Measurements from ENCODE around the gene CHD2.

Gene CHD2

GRCh38 chr15:92951800-92952457, 51.8 kb downstream of the CHD2 start:
- H3K4me3 ChIP-seq (ENCODE audit: low read depth, low read length) = no peak overlapping the region
- peaks cover 31% of the 10 kb centered on the region for H3K9me3 ChIP-seq (ENCODE audit: control insufficient read depth, insufficient read depth, low read length)
- H3K27me3 ChIP-seq (ENCODE audit: control insufficient read depth, insufficient read depth, low read length) = no peaks in the 10 kb centered on the region
- peaks cover 99% of the 10 kb centered on the region for H3K36me3 ChIP-seq (ENCODE audit: control insufficient read depth, insufficient read depth, low read length)
- no peaks in the 10 kb centered on the region for H3K4me1 ChIP-seq (ENCODE audit: control insufficient read depth, insufficient read depth, low read length)
- H3K27ac ChIP-seq (ENCODE audit: low read depth, low read length) = no peak overlapping the region
- H3K9ac ChIP-seq (ENCODE audit: low read depth, low read length) = no peak overlapping the region

GRCh38 chr15:92952458-92952850, 52.3 kb downstream of the CHD2 start:
- Histone ChIP-seq H3K9me3 (ENCODE audit: control insufficient read depth, insufficient read depth, low read length) (peaks cover 26% of the 10 kb centered on the region), H3K27me3 (ENCODE audit: control insufficient read depth, insufficient read depth, low read length) (no peaks in the 10 kb centered on the region), H3K4me1 (ENCODE audit: control insufficient read depth, insufficient read depth, low read length) (no peaks in the 10 kb centered on the region), H3K27ac (ENCODE audit: low read depth, low read length) (no peak overlapping the region), H3K4me3 (ENCODE audit: low read depth, low read length) (no peak overlapping the region), H3K36me3 (ENCODE audit: control insufficient read depth, insufficient read depth, low read length) (peaks cover 99% of the 10 kb centered on the region), H3K9ac (ENCODE audit: low read depth, low read length) (no peak overlapping the region)

- Histone ChIP-seq H3K27me3 (ENCODE audit: control insufficient read depth, insufficient read depth, low read length) (no peaks in the 10 kb centered on the region), H3K27ac (ENCODE audit: low read depth, low read length) (no peak overlapping the region), H3K9me3 (ENCODE audit: control insufficient read depth, insufficient read depth, low read length) (peaks cover 16% of the 10 kb centered on the region), H3K4me1 (ENCODE audit: control insufficient read depth, insufficient read depth, low read length) (no peaks in the 10 kb centered on the region), H3K9ac (ENCODE audit: low read depth, low read length) (no peak overlapping the region), H3K4me3 (ENCODE audit: low read depth, low read length) (no peak overlapping the region), H3K36me3 (ENCODE audit: control insufficient read depth, insufficient read depth, low read length) (peaks cover 99% of the 10 kb centered on the region)
Observed at GRCh38 chr15:92953566-92953965, 53.4 kb downstream of the CHD2 start.

- Histone ChIP-seq H3K27ac (ENCODE audit: low read depth, low read length) (no peak overlapping the region), H3K4me1 (ENCODE audit: control insufficient read depth, insufficient read depth, low read length) (no peaks in the 10 kb centered on the region), H3K36me3 (ENCODE audit: control insufficient read depth, insufficient read depth, low read length) (peaks cover 99% of the 10 kb centered on the region), H3K9ac (ENCODE audit: low read depth, low read length) (no peak overlapping the region), H3K27me3 (ENCODE audit: control insufficient read depth, insufficient read depth, low read length) (no peaks in the 10 kb centered on the region), H3K4me3 (ENCODE audit: low read depth, low read length) (no peak overlapping the region), H3K9me3 (ENCODE audit: control insufficient read depth, insufficient read depth, low read length) (peaks cover 11% of the 10 kb centered on the region)
Observed at GRCh38 chr15:92954002-92954401, 53.9 kb downstream of the CHD2 start.

GRCh38 chr15:92954578-92954977, 54.5 kb downstream of the CHD2 start:
- no peaks in the 10 kb centered on the region for H3K4me1 ChIP-seq (ENCODE audit: control insufficient read depth, insufficient read depth, low read length)
- no peak overlapping the region for H3K27ac ChIP-seq (ENCODE audit: low read depth, low read length)
- no peak overlapping the region for H3K9ac ChIP-seq (ENCODE audit: low read depth, low read length)
- peaks cover 5% of the 10 kb centered on the region for H3K9me3 ChIP-seq (ENCODE audit: control insufficient read depth, insufficient read depth, low read length)
- no peak overlapping the region for H3K4me3 ChIP-seq (ENCODE audit: low read depth, low read length)
- no peaks in the 10 kb centered on the region for H3K27me3 ChIP-seq (ENCODE audit: control insufficient read depth, insufficient read depth, low read length)
- H3K36me3 ChIP-seq (ENCODE audit: control insufficient read depth, insufficient read depth, low read length) = peaks cover 99% of the 10 kb centered on the region

- no peak overlapping the region for H3K4me3 ChIP-seq (ENCODE audit: low read depth, low read length)
- H3K36me3 ChIP-seq (ENCODE audit: control insufficient read depth, insufficient read depth, low read length) = peaks cover 98% of the 10 kb centered on the region
- H3K9ac ChIP-seq (ENCODE audit: low read depth, low read length) = no peak overlapping the region
- no peaks in the 10 kb centered on the region for H3K9me3 ChIP-seq (ENCODE audit: control insufficient read depth, insufficient read depth, low read length)
- H3K27me3 ChIP-seq (ENCODE audit: control insufficient read depth, insufficient read depth, low read length) = no peaks in the 10 kb centered on the region
- no peak overlapping the region for H3K27ac ChIP-seq (ENCODE audit: low read depth, low read length)
- H3K4me1 ChIP-seq (ENCODE audit: control insufficient read depth, insufficient read depth, low read length) = no peaks in the 10 kb centered on the region
Observed at GRCh38 chr15:92955706-92956105, 55.6 kb downstream of the CHD2 start.

- no peaks in the 10 kb centered on the region for H3K9me3 ChIP-seq (ENCODE audit: control insufficient read depth, insufficient read depth, low read length)
- no peak overlapping the region for H3K9ac ChIP-seq (ENCODE audit: low read depth, low read length)
- H3K27ac ChIP-seq (ENCODE audit: low read depth, low read length) = no peak overlapping the region
- H3K4me3 ChIP-seq (ENCODE audit: low read depth, low read length) = no peak overlapping the region
- no peaks in the 10 kb centered on the region for H3K27me3 ChIP-seq (ENCODE audit: control insufficient read depth, insufficient read depth, low read length)
- peaks cover 95% of the 10 kb centered on the region for H3K36me3 ChIP-seq (ENCODE audit: control insufficient read depth, insufficient read depth, low read length)
- no peaks in the 10 kb centered on the region for H3K4me1 ChIP-seq (ENCODE audit: control insufficient read depth, insufficient read depth, low read length)
Observed at GRCh38 chr15:92958105-92958504, 58.0 kb downstream of the CHD2 start.

- Histone ChIP-seq H3K27me3 (ENCODE audit: control insufficient read depth, insufficient read depth, low read length) (no peaks in the 10 kb centered on the region), H3K27ac (ENCODE audit: low read depth, low read length) (no peak overlapping the region), H3K4me3 (ENCODE audit: low read depth, low read length) (no peak overlapping the region), H3K9me3 (ENCODE audit: control insufficient read depth, insufficient read depth, low read length) (no peaks in the 10 kb centered on the region), H3K9ac (ENCODE audit: low read depth, low read length) (no peak overlapping the region), H3K4me1 (ENCODE audit: control insufficient read depth, insufficient read depth, low read length) (no peaks in the 10 kb centered on the region), H3K36me3 (ENCODE audit: control insufficient read depth, insufficient read depth, low read length) (peaks cover 95% of the 10 kb centered on the region)
Observed at GRCh38 chr15:92959219-92959618, 59.1 kb downstream of the CHD2 start.

GRCh38 chr15:92960996-92961681, 61.0 kb downstream of the CHD2 start:
- Histone ChIP-seq H3K27me3 (ENCODE audit: control insufficient read depth, insufficient read depth, low read length) (no peaks in the 10 kb centered on the region), H3K27ac (ENCODE audit: low read depth, low read length) (no peak overlapping the region), H3K4me3 (ENCODE audit: low read depth, low read length) (no peak overlapping the region), H3K9ac (ENCODE audit: low read depth, low read length) (no peak overlapping the region), H3K4me1 (ENCODE audit: control insufficient read depth, insufficient read depth, low read length) (no peaks in the 10 kb centered on the region), H3K9me3 (ENCODE audit: control insufficient read depth, insufficient read depth, low read length) (no peaks in the 10 kb centered on the region), H3K36me3 (ENCODE audit: control insufficient read depth, insufficient read depth, low read length) (peaks cover 93% of the 10 kb centered on the region)

- Histone ChIP-seq H3K27me3 (ENCODE audit: control insufficient read depth, insufficient read depth, low read length) (no peaks in the 10 kb centered on the region), H3K9ac (ENCODE audit: low read depth, low read length) (no peak overlapping the region), H3K27ac (ENCODE audit: low read depth, low read length) (no peak overlapping the region), H3K9me3 (ENCODE audit: control insufficient read depth, insufficient read depth, low read length) (no peaks in the 10 kb centered on the region), H3K36me3 (ENCODE audit: control insufficient read depth, insufficient read depth, low read length) (peaks cover 92% of the 10 kb centered on the region), H3K4me1 (ENCODE audit: control insufficient read depth, insufficient read depth, low read length) (no peaks in the 10 kb centered on the region), H3K4me3 (ENCODE audit: low read depth, low read length) (no peak overlapping the region)
Observed at GRCh38 chr15:92962914-92963313, 62.8 kb downstream of the CHD2 start.

- no peaks in the 10 kb centered on the region for H3K9me3 ChIP-seq (ENCODE audit: control insufficient read depth, insufficient read depth, low read length)
- no peaks in the 10 kb centered on the region for H3K27me3 ChIP-seq (ENCODE audit: control insufficient read depth, insufficient read depth, low read length)
- no peak overlapping the region for H3K4me3 ChIP-seq (ENCODE audit: low read depth, low read length)
- no peak overlapping the region for H3K9ac ChIP-seq (ENCODE audit: low read depth, low read length)
- no peak overlapping the region for H3K27ac ChIP-seq (ENCODE audit: low read depth, low read length)
- H3K4me1 ChIP-seq (ENCODE audit: control insufficient read depth, insufficient read depth, low read length) = no peaks in the 10 kb centered on the region
- peaks cover 92% of the 10 kb centered on the region for H3K36me3 ChIP-seq (ENCODE audit: control insufficient read depth, insufficient read depth, low read length)
Observed at GRCh38 chr15:92963794-92964193, 63.7 kb downstream of the CHD2 start.

Measured in HUES48 (cell line).